ENCODE measurements around the gene JOSD1.

Gene JOSD1

GRCh38 chr22:38715176-38715764 is 14.5 kb upstream of the JOSD1 start:
- no peaks in the 10 kb centered on the region for H3K4me1 ChIP-seq (ENCODE audit: control insufficient read depth, insufficient read depth, low read length, poor library complexity, severe bottlenecking)
- no peak for DNase-seq
- H3K9me3 ChIP-seq (ENCODE audit: control insufficient read depth, low read length), result no peaks in the 10 kb centered on the region
- H3K4me3 ChIP-seq (ENCODE audit: insufficient read depth, low read depth, low read length, poor library complexity, severe bottlenecking), result no peak overlapping the region
- H3K27ac ChIP-seq (ENCODE audit: insufficient read depth, low read length, poor library complexity, severe bottlenecking), result no peak overlapping the region
- H3K36me3 ChIP-seq (ENCODE audit: control insufficient read depth, insufficient read depth, low read length), result peaks cover 35% of the 10 kb centered on the region
- no peaks in the 10 kb centered on the region for H3K27me3 ChIP-seq (replicated peaks; ENCODE audit: control insufficient read depth, insufficient read depth, low read length, poor library complexity, severe bottlenecking)

GRCh38 chr22:38713921-38714320 is 13.2 kb upstream of the JOSD1 start:
- no peak overlapping the region for H3K4me3 ChIP-seq (ENCODE audit: insufficient read depth, low read depth, low read length, poor library complexity, severe bottlenecking)
- H3K36me3 ChIP-seq (ENCODE audit: control insufficient read depth, insufficient read depth, low read length), result peaks cover 35% of the 10 kb centered on the region
- no peak overlapping the region for H3K27ac ChIP-seq (ENCODE audit: insufficient read depth, low read length, poor library complexity, severe bottlenecking)
- no peaks in the 10 kb centered on the region for H3K4me1 ChIP-seq (ENCODE audit: control insufficient read depth, insufficient read depth, low read length, poor library complexity, severe bottlenecking)
- no peaks in the 10 kb centered on the region for H3K27me3 ChIP-seq (replicated peaks; ENCODE audit: control insufficient read depth, insufficient read depth, low read length, poor library complexity, severe bottlenecking)
- no peaks in the 10 kb centered on the region for H3K9me3 ChIP-seq (ENCODE audit: control insufficient read depth, low read length)
- no peak for DNase-seq

DNA sequence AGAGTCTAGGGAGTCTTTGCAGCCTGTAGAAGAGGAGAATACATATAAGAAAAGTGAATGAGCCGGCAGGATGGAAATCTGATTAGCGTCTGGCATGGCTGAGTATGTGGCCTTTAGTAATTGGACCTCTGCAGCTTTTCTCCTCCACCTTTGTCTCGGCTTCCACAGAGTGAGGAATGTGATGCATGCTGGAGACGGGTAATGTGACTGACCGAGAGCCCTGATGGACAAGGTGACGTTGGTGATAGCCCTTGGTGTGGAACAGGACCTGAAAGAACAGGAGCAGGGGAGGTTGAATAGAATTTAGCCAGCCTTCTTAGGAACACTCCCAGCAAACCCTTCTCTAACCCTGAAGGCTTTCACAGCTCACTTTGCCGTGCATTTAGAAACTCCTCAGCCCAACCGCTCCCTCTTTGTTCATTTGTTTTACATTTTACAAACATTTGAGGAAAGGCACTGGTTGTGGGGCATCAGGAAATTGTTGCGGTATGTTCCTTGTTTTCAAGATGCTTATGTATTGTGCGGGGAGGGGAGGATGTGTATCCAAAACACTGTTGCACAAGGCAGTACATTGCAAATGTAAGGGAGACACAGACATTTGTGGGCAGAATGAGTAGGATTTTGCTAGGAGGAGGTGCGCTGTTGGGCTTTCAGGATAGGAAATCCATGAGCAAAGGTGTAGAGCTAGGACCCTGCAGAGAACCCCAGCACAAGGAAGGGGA is 11.9 kb upstream of the JOSD1 start:
- DNase-seq, result no peak
- Histone ChIP-seq H3K36me3 (ENCODE audit: control insufficient read depth, insufficient read depth, low read length) (peaks cover 26% of the 10 kb centered on the region), H3K9me3 (ENCODE audit: control insufficient read depth, low read length) (no peaks in the 10 kb centered on the region), H3K27ac (ENCODE audit: insufficient read depth, low read length, poor library complexity, severe bottlenecking) (no peak overlapping the region), H3K27me3 (replicated peaks; ENCODE audit: control insufficient read depth, insufficient read depth, low read length, poor library complexity, severe bottlenecking) (no peaks in the 10 kb centered on the region), H3K4me3 (ENCODE audit: insufficient read depth, low read depth, low read length, poor library complexity, severe bottlenecking) (no peak overlapping the region), H3K4me1 (ENCODE audit: control insufficient read depth, insufficient read depth, low read length, poor library complexity, severe bottlenecking) (peaks cover 6% of the 10 kb centered on the region)

- DNase-seq, result no peak
- Histone ChIP-seq H3K4me3 (ENCODE audit: insufficient read depth, low read depth, low read length, poor library complexity, severe bottlenecking) (no peak overlapping the region), H3K27me3 (replicated peaks; ENCODE audit: control insufficient read depth, insufficient read depth, low read length, poor library complexity, severe bottlenecking) (no peaks in the 10 kb centered on the region), H3K27ac (ENCODE audit: insufficient read depth, low read length, poor library complexity, severe bottlenecking) (no peak overlapping the region), H3K36me3 (ENCODE audit: control insufficient read depth, insufficient read depth, low read length) (peaks cover 8% of the 10 kb centered on the region), H3K4me1 (ENCODE audit: control insufficient read depth, insufficient read depth, low read length, poor library complexity, severe bottlenecking) (peaks cover 13% of the 10 kb centered on the region), H3K9me3 (ENCODE audit: control insufficient read depth, low read length) (no peaks in the 10 kb centered on the region)
These were observed 10.1 kb upstream of the JOSD1 start for GRCh38 chr22:38710866-38711265.

DNA sequence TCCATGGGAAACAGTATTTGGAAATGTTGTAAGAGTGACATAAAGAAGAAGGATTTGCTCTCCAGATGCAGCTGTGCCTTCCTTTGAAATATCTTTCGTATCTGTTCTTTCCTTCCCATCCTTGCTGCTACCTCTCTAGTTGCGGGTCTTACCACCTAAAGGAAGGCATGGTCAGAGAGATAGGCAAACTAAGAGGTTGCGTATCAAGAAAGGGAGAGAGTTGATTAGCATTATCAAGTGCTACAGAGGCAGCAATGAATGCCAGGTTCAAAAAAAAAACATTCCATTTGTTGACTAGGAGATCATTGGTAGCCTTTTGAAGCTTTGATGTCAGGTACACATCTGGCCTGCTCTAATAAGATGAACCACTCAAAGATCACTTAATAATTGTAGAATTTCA is 9.6 kb upstream of the JOSD1 start:
- Histone ChIP-seq H3K4me3 (ENCODE audit: insufficient read depth, low read depth, low read length, poor library complexity, severe bottlenecking) (no peak overlapping the region), H3K27me3 (replicated peaks; ENCODE audit: control insufficient read depth, insufficient read depth, low read length, poor library complexity, severe bottlenecking) (no peaks in the 10 kb centered on the region), H3K27ac (ENCODE audit: insufficient read depth, low read length, poor library complexity, severe bottlenecking) (no peak overlapping the region), H3K36me3 (ENCODE audit: control insufficient read depth, insufficient read depth, low read length) (peaks cover 3% of the 10 kb centered on the region), H3K9me3 (ENCODE audit: control insufficient read depth, low read length) (no peaks in the 10 kb centered on the region), H3K4me1 (ENCODE audit: control insufficient read depth, insufficient read depth, low read length, poor library complexity, severe bottlenecking) (peaks cover 13% of the 10 kb centered on the region)
- no peak for DNase-seq

DNA sequence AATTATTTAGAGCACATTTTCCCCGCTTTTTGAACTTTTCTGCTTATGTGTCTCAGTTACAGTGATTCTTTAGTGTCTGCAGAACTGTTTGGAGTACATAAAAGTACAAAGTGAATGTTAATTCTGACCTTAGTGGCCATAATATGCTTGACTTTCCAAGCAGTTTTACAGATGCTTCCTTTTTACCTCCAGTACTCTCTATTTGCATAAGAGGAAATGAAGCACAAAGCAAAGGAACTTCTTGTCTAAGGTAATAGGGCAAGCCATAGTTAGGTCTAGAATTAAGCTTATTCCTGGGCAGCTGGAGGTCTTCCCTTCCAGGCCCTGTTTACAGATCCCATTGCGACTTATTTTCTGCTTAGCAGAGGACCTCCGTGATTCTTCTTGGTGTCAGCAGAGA is 8.6 kb upstream of the JOSD1 start:
- Histone ChIP-seq H3K4me1 (ENCODE audit: control insufficient read depth, insufficient read depth, low read length, poor library complexity, severe bottlenecking) (peaks cover 21% of the 10 kb centered on the region), H3K4me3 (ENCODE audit: insufficient read depth, low read depth, low read length, poor library complexity, severe bottlenecking) (no peak overlapping the region), H3K27me3 (replicated peaks; ENCODE audit: control insufficient read depth, insufficient read depth, low read length, poor library complexity, severe bottlenecking) (no peaks in the 10 kb centered on the region), H3K36me3 (ENCODE audit: control insufficient read depth, insufficient read depth, low read length) (no peaks in the 10 kb centered on the region), H3K27ac (ENCODE audit: insufficient read depth, low read length, poor library complexity, severe bottlenecking) (no peak overlapping the region), H3K9me3 (ENCODE audit: control insufficient read depth, low read length) (no peaks in the 10 kb centered on the region)
- DNase-seq, result no peak

DNA sequence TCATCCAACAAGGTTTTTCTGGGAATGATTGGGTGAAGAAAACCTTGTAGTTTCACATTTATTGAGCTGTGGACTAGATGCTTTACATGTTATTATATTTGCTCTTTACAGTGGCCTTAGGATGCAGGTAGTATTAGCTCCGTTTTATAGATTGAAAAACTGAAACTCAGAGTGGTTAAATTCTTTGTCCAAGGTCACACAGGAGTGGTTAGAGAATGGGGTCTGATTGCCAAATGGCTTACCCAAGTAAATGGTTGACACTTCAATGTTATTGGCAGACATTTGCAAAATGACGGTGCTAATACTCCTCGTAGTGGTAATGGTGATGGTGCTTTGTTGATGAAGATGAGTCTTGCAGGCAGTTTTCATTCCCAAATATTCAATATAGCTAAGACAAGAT is 7.2 kb upstream of the JOSD1 start:
- no peak overlapping the region for H3K27ac ChIP-seq (ENCODE audit: insufficient read depth, low read length, poor library complexity, severe bottlenecking)
- no peaks in the 10 kb centered on the region for H3K36me3 ChIP-seq (ENCODE audit: control insufficient read depth, insufficient read depth, low read length)
- H3K9me3 ChIP-seq (ENCODE audit: control insufficient read depth, low read length), result no peaks in the 10 kb centered on the region
- no peak for DNase-seq
- peaks cover 21% of the 10 kb centered on the region for H3K4me1 ChIP-seq (ENCODE audit: control insufficient read depth, insufficient read depth, low read length, poor library complexity, severe bottlenecking)
- no peaks in the 10 kb centered on the region for H3K27me3 ChIP-seq (replicated peaks; ENCODE audit: control insufficient read depth, insufficient read depth, low read length, poor library complexity, severe bottlenecking)
- no peak overlapping the region for H3K4me3 ChIP-seq (ENCODE audit: insufficient read depth, low read depth, low read length, poor library complexity, severe bottlenecking)

- H3K4me1 ChIP-seq (ENCODE audit: control insufficient read depth, insufficient read depth, low read length, poor library complexity, severe bottlenecking), result peaks cover 21% of the 10 kb centered on the region
- peak overlapping the region; percentile 95 for H3K4me3 ChIP-seq (ENCODE audit: insufficient read depth, low read depth, low read length, poor library complexity, severe bottlenecking)
- peak overlapping the region; percentile 91 for H3K27ac ChIP-seq (ENCODE audit: insufficient read depth, low read length, poor library complexity, severe bottlenecking)
- no peaks in the 10 kb centered on the region for H3K27me3 ChIP-seq (replicated peaks; ENCODE audit: control insufficient read depth, insufficient read depth, low read length, poor library complexity, severe bottlenecking)
- H3K36me3 ChIP-seq (ENCODE audit: control insufficient read depth, insufficient read depth, low read length), result no peaks in the 10 kb centered on the region
- H3K9me3 ChIP-seq (ENCODE audit: control insufficient read depth, low read length), result no peaks in the 10 kb centered on the region
- no peak for DNase-seq
These were observed 6.6 kb upstream of the JOSD1 start for GRCh38 chr22:38707346-38707745.

GRCh38 chr22:38706901-38707195 is 6.1 kb upstream of the JOSD1 start:
- DNase-seq, result no peak
- Histone ChIP-seq H3K27ac (ENCODE audit: insufficient read depth, low read length, poor library complexity, severe bottlenecking) (peak overlapping the region; percentile 91), H3K4me1 (ENCODE audit: control insufficient read depth, insufficient read depth, low read length, poor library complexity, severe bottlenecking) (peaks cover 22% of the 10 kb centered on the region), H3K36me3 (ENCODE audit: control insufficient read depth, insufficient read depth, low read length) (no peaks in the 10 kb centered on the region), H3K4me3 (ENCODE audit: insufficient read depth, low read depth, low read length, poor library complexity, severe bottlenecking) (peak overlapping the region; percentile 95), H3K9me3 (ENCODE audit: control insufficient read depth, low read length) (no peaks in the 10 kb centered on the region), H3K27me3 (replicated peaks; ENCODE audit: control insufficient read depth, insufficient read depth, low read length, poor library complexity, severe bottlenecking) (no peaks in the 10 kb centered on the region)

- peaks cover 28% of the 10 kb centered on the region for H3K4me1 ChIP-seq (ENCODE audit: control insufficient read depth, insufficient read depth, low read length, poor library complexity, severe bottlenecking)
- peak overlapping the region; percentile 95 for H3K4me3 ChIP-seq (ENCODE audit: insufficient read depth, low read depth, low read length, poor library complexity, severe bottlenecking)
- DNase-seq, result peak in 2 of 3 donors; percentile 11 to 32
- no peaks in the 10 kb centered on the region for H3K27me3 ChIP-seq (replicated peaks; ENCODE audit: control insufficient read depth, insufficient read depth, low read length, poor library complexity, severe bottlenecking)
- no peaks in the 10 kb centered on the region for H3K9me3 ChIP-seq (ENCODE audit: control insufficient read depth, low read length)
- H3K36me3 ChIP-seq (ENCODE audit: control insufficient read depth, insufficient read depth, low read length), result no peaks in the 10 kb centered on the region
- H3K27ac ChIP-seq (ENCODE audit: insufficient read depth, low read length, poor library complexity, severe bottlenecking), result peak overlapping the region; percentile 91
These were observed 5.6 kb upstream of the JOSD1 start for GRCh38 chr22:38706101-38706900.

Measured in effector memory CD4-positive, alpha-beta T cell (primary cell).